Ishikawa (cell line): ENCODE data around the gene ERVW-1.

Experiments
- CEBPB ChIP-seq: IDR thresholded peaks from 2 replicates; pipeline ENCODE4 v1.6.1; 2012
- EP300 ChIP-seq: IDR thresholded peaks from 2 replicates; pipeline ENCODE4 v1.6.1; 2012; ENCODE audit warnings: borderline replicate concordance
- MAX ChIP-seq: IDR thresholded peaks from 2 replicates; pipeline ENCODE4 v1.6.1; 2012
- NFIC ChIP-seq: IDR thresholded peaks from 2 replicates; pipeline ENCODE4 v1.6.1; 2012
- REST ChIP-seq: IDR thresholded peaks from 2 replicates; pipeline ENCODE4 v1.6.1; 2012; ENCODE audit warnings: low read depth, mild to moderate bottlenecking
- TAF1 ChIP-seq: IDR thresholded peaks from 2 replicates; pipeline ENCODE4 v1.6.1; 2012; ENCODE audit warnings: low read depth, mild to moderate bottlenecking
- TCF12 ChIP-seq: IDR thresholded peaks from 2 replicates; pipeline ENCODE4 v1.6.1; 2012; ENCODE audit warnings: low read depth
- TEAD4 ChIP-seq: IDR thresholded peaks from 2 replicates; pipeline ENCODE4 v1.6.1; 2012
- USF1 ChIP-seq: IDR thresholded peaks from 2 replicates; pipeline ENCODE4 v1.6.1; 2012
- ZBTB7A ChIP-seq: IDR thresholded peaks from 2 replicates; pipeline ENCODE4 v1.6.1; 2012; ENCODE audit warnings: low read depth

- no peak for TF ChIP-seq MAX
- no peak for TF ChIP-seq EP300
- TF ChIP-seq USF1: no peak
- no peak for TF ChIP-seq REST
- no peak for TF ChIP-seq TAF1
- TF ChIP-seq TEAD4: no peak
- TF ChIP-seq CEBPB: no peak
- TF ChIP-seq NFIC: no peak
- no peak for TF ChIP-seq ZBTB7A
- TF ChIP-seq TCF12: no peak
These were observed 17.2 kb downstream of the ERVW-1 start for GRCh38 chr7:92460510-92460909.
